ENCODE data around the gene BEND6.

The BEND6 gene

GRCh38 chr6:56940463-56940862 lies 14.4 kb upstream of the BEND6 start:
- DNase-seq (ENCODE audit: extremely low read depth in 1 of 2, low read depth in 1 of 2), result no peak

- no peak for DNase-seq (ENCODE audit: extremely low read depth in 1 of 2, low read depth in 1 of 2)
These were observed 13.9 kb upstream of the BEND6 start for GRCh38 chr6:56940977-56941376.

GRCh38 chr6:56944661-56945060 lies 10.2 kb upstream of the BEND6 start:
- DNase-seq (ENCODE audit: extremely low read depth in 1 of 2, low read depth in 1 of 2), result no peak

- no peak for DNase-seq (ENCODE audit: extremely low read depth in 1 of 2, low read depth in 1 of 2)
These were observed 8.5 kb upstream of the BEND6 start for GRCh38 chr6:56946368-56946767.

GRCh38 chr6:56947924-56948323 lies 7.0 kb upstream of the BEND6 start:
- DNase-seq (ENCODE audit: extremely low read depth in 1 of 2, low read depth in 1 of 2), result no peak

GRCh38 chr6:56949265-56949664 lies 5.6 kb upstream of the BEND6 start:
- DNase-seq (ENCODE audit: extremely low read depth in 1 of 2, low read depth in 1 of 2), result no peak

GRCh38 chr6:56949925-56950495 lies 4.9 kb upstream of the BEND6 start:
- no peak for DNase-seq (ENCODE audit: extremely low read depth in 1 of 2, low read depth in 1 of 2)

- no peak for DNase-seq (ENCODE audit: extremely low read depth in 1 of 2, low read depth in 1 of 2)
These were observed 3.7 kb upstream of the BEND6 start for GRCh38 chr6:56951049-56951831.

GRCh38 chr6:56953597-56954402 lies 1.1 kb upstream of the BEND6 start:
- no peak for DNase-seq (ENCODE audit: extremely low read depth in 1 of 2, low read depth in 1 of 2)

- DNase-seq (ENCODE audit: extremely low read depth in 1 of 2, low read depth in 1 of 2), result no peak
These were observed 556 bp downstream of the BEND6 start for GRCh38 chr6:56955171-56956155.

- no peak for DNase-seq (ENCODE audit: extremely low read depth in 1 of 2, low read depth in 1 of 2)
These were observed 1.6 kb downstream of the BEND6 start for GRCh38 chr6:56956491-56956890.

GRCh38 chr6:56957856-56958255 lies 2.9 kb downstream of the BEND6 start:
- DNase-seq (ENCODE audit: extremely low read depth in 1 of 2, low read depth in 1 of 2), result no peak

GRCh38 chr6:56958481-56958880 lies 3.6 kb downstream of the BEND6 start:
- DNase-seq (ENCODE audit: extremely low read depth in 1 of 2, low read depth in 1 of 2), result no peak

GRCh38 chr6:56959094-56959493 lies 4.2 kb downstream of the BEND6 start:
- no peak for DNase-seq (ENCODE audit: extremely low read depth in 1 of 2, low read depth in 1 of 2)

- no peak for DNase-seq (ENCODE audit: extremely low read depth in 1 of 2, low read depth in 1 of 2)
These were observed 5.0 kb downstream of the BEND6 start for GRCh38 chr6:56959938-56960337.

- DNase-seq (ENCODE audit: extremely low read depth in 1 of 2, low read depth in 1 of 2), result no peak
These were observed 6.2 kb downstream of the BEND6 start for GRCh38 chr6:56961151-56961550.

- no peak for DNase-seq (ENCODE audit: extremely low read depth in 1 of 2, low read depth in 1 of 2)
These were observed 7.5 kb downstream of the BEND6 start for GRCh38 chr6:56962441-56962840.

- no peak for DNase-seq (ENCODE audit: extremely low read depth in 1 of 2, low read depth in 1 of 2)
These were observed 8.1 kb downstream of the BEND6 start for GRCh38 chr6:56963043-56963442.

GRCh38 chr6:56963793-56964192 lies 8.9 kb downstream of the BEND6 start:
- DNase-seq (ENCODE audit: extremely low read depth in 1 of 2, low read depth in 1 of 2), result no peak

- no peak for DNase-seq (ENCODE audit: extremely low read depth in 1 of 2, low read depth in 1 of 2)
These were observed 10.2 kb downstream of the BEND6 start for GRCh38 chr6:56965126-56965525.

- no peak for DNase-seq (ENCODE audit: extremely low read depth in 1 of 2, low read depth in 1 of 2)
These were observed 15.9 kb downstream of the BEND6 start for GRCh38 chr6:56970849-56971248.

Measured in activated CD8-positive, alpha-beta memory T cell treated with anti-CD3 and anti-CD28 coated beads for 1 hour (primary cell).